Esophagus squamous epithelium (tissue), 5 donors: ENCODE data around the gene GANAB. TPM values are rescaled to one million over a fixed set of nuclear protein-coding genes. Genes with fewer than 3 reads are reported as not detected.
A peak's percentile ranks its signal among the peaks of the same experiment; 100 is the strongest.

ENCODE experiments used
- DNase-seq: peaks from one replicate; lab custom pipeline; 2025; lab: John Stamatoyannopoulos, UW
- H3K27ac ChIP-seq, 4 donors: fragments of 200-600 bp; sonication (generic); one replicate each; pipeline ENCODE4 v1.5.1; 2016 to 2019; ENCODE audit warnings: mild to moderate bottlenecking in 1 of 4
- H3K27me3 ChIP-seq, 4 donors: fragments of 200-600 bp; sonication (generic); 1 replicate in 3 of 4; 2 replicates in 1 of 4; pipeline versions ENCODE4 v1.5.1 to v1.6.0; 2017 to 2021; ENCODE audit warnings: antibody characterized with exemption in 1 of 4
- H3K36me3 ChIP-seq, 3 donors: fragments of 200-600 bp; sonication (generic); one replicate each; pipeline ENCODE4 v1.5.1; 2016 to 2019
- H3K4me1 ChIP-seq, 3 donors: fragments of 200-600 bp; sonication (generic); one replicate each; pipeline ENCODE4 v1.5.1; 2017 to 2019
- H3K4me3 ChIP-seq, 4 donors: fragments of 200-600 bp; sonication (generic); 1 replicate in 3 of 4; 2 replicates in 1 of 4; pipeline ENCODE4 v1.5.1; 2016 to 2019; ENCODE audit warnings: mild to moderate bottlenecking in 2 of 4, moderate library complexity in 1 of 4
- H3K9me3 ChIP-seq, 3 donors: fragments of 200-600 bp; sonication (generic); one replicate each; pipeline ENCODE4 v1.5.1; 2016 to 2019
- POLR2A ChIP-seq, 4 donors: fragments of 450-650 bp; IDR thresholded peaks; one replicate each; pipeline ENCODE4 v1.6.1; 2017; ENCODE audit warnings: antibody characterized with exemption in 4 of 4, mild to moderate bottlenecking in 4 of 4, moderate library complexity in 3 of 4
- WGBS, 2 donors: methylation state at CpG; one replicate each; pipeline ENCODE4 v1.1.5; 2018; 5-methylcytosine and 5-hydroxymethylcytosine counted together
- intact Hi-C: fragments of 100-400 bp; cut with DNase I; formaldehyde crosslinking; loops from one replicate; pipeline ENCODE4 v1.15.0; 2022
- small RNA-seq, 4 donors: library from RNA; depleted of rRNA; stranded (forward); fragments of <200 nt; gene quantifications; one replicate each; pipeline ENCODE3, GENCODE V24; 2016
- total RNA-seq, 4 donors: library from RNA; depleted of rRNA; stranded (reverse); fragments of >200 nt; gene quantifications; one replicate each; pipeline ENCODE4 v1.1.0, GENCODE V29; 2016
- TF ChIP-seq, protein P1 (sequence below), 6 experiments: fragments of 450-650 bp in 4 of 6; fragments of 200-600 bp in 2 of 6; sonication (generic) in 2 of 6; IDR thresholded peaks; one replicate each; pipeline ENCODE4 v1.5.1; 2016 to 2019; ENCODE audit warnings: antibody characterized with exemption in 6 of 6, mild to moderate bottlenecking in 4 of 6, moderate library complexity in 4 of 6
- donor health status: DM: yes; HTN: yes; CAD: no.

Gene GANAB
- total RNA-seq, 4 donors from 2014 or later, result 90.8 to 97.2 (median 95.0) TPM

- Histone ChIP-seq H3K9me3 (no peaks in the 10 kb centered on the region), H3K36me3 (peaks cover 0 to 73% (median 26%) of the 10 kb centered on the region in 3 donors), H3K4me3 (peak overlapping the region; percentile 49 to 89 (median 82)), H3K27ac (peak overlapping the region; percentile 86 to 96 (median 93)), H3K27me3 (no peaks in the 10 kb centered on the region), H3K4me1 (peaks cover 24 to 66% (median 38%) of the 10 kb centered on the region in 3 donors)
- 54 to 58% methylated on average over 13 to 14 of the region's 17 CpGs for WGBS, 2 donors
- intact Hi-C loops, result no loop called here
- DNase-seq, result no peak
- no peak for TF ChIP-seq POLR2A (IDR thresholded peaks at IDR 0.05)
- TF ChIP-seq, protein P1, sequence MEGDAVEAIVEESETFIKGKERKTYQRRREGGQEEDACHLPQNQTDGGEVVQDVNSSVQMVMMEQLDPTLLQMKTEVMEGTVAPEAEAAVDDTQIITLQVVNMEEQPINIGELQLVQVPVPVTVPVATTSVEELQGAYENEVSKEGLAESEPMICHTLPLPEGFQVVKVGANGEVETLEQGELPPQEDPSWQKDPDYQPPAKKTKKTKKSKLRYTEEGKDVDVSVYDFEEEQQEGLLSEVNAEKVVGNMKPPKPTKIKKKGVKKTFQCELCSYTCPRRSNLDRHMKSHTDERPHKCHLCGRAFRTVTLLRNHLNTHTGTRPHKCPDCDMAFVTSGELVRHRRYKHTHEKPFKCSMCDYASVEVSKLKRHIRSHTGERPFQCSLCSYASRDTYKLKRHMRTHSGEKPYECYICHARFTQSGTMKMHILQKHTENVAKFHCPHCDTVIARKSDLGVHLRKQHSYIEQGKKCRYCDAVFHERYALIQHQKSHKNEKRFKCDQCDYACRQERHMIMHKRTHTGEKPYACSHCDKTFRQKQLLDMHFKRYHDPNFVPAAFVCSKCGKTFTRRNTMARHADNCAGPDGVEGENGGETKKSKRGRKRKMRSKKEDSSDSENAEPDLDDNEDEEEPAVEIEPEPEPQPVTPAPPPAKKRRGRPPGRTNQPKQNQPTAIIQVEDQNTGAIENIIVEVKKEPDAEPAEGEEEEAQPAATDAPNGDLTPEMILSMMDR (IDR thresholded peaks at IDR 0.05), result no peak
Measured at GRCh38 chr11:62575156-62575555, 71.3 kb downstream of the GANAB start.

Small RNAs within 50 kb of the gene (small RNA-seq; reads per million reads assigned to genes)
- gene AP001458.1 (0 reads per million in 4 donors), gene SNORA57 (0 reads per million in 4 donors)

Other genes starting within 250 kb of the GANAB start
- gene SCGB1A1, start 227.6 kb downstream of the GANAB start, total RNA-seq, result 1 to 10 TPM in 2 of 4 donors, not detected in 2; 5.9 to 6.6 TPM
- gene AHNAK, start 99.8 kb downstream of the GANAB start, total RNA-seq, result 1,000 to 10,000 TPM in 2 of 4 donors, 100 to 1,000 TPM in 2; 695 to 1,250 (median 954) TPM
- 1,000 to 10,000 TPM; 1,144 to 2,095 (median 1,685) TPM for gene EEF1G, start 72.7 kb downstream of the GANAB start, total RNA-seq
- gene TUT1, start 55.1 kb downstream of the GANAB start, total RNA-seq, result 10 to 100 TPM in 1 of 4 donors, 1 to 10 TPM in 3; 5.0 to 12.7 (median 8.0) TPM
- gene MTA2, start 44.7 kb downstream of the GANAB start, total RNA-seq, result 100 to 1,000 TPM; 103 to 132 (median 111) TPM
- gene EML3, start 33.8 kb downstream of the GANAB start, total RNA-seq, result 10 to 100 TPM; 34.7 to 58.6 (median 53.6) TPM
- gene ROM1, start 33.4 kb downstream of the GANAB start, total RNA-seq, result 10 to 100 TPM in 1 of 4 donors, 1 to 10 TPM in 3; 5.5 to 10.8 (median 7.2) TPM
- gene B3GAT3, start 24.6 kb downstream of the GANAB start, total RNA-seq, result 10 to 100 TPM in 3 of 4 donors, 1 to 10 TPM in 1; 8.6 to 17.2 (median 12.9) TPM
- 10 to 100 TPM; 15.4 to 21.2 (median 19.0) TPM for gene INTS5, start 6.7 kb upstream of the GANAB start, total RNA-seq
- gene C11orf98, start 18.6 kb upstream of the GANAB start, total RNA-seq, result 10 to 100 TPM; 36.0 to 53.4 (median 43.6) TPM
- gene CSKMT, start 18.7 kb upstream of the GANAB start, total RNA-seq, result 10 to 100 TPM in 2 of 4 donors, 1 to 10 TPM in 2; 1.1 to 10.5 (median 7.0) TPM
- 10 to 100 TPM; 10.5 to 17.2 (median 12.2) TPM for gene UQCC3, start 25.1 kb upstream of the GANAB start, total RNA-seq
- 1 to 10 TPM; 1.8 to 3.6 (median 2.5) TPM for gene LBHD1, start 25.7 kb upstream of the GANAB start, total RNA-seq
- gene UBXN1, start 32.5 kb upstream of the GANAB start, total RNA-seq, result 100 to 1,000 TPM in 1 of 4 donors, 10 to 100 TPM in 3; 67.3 to 148 (median 86.1) TPM
- gene LRRN4CL, start 42.9 kb upstream of the GANAB start, total RNA-seq, result 10 to 100 TPM in 1 of 4 donors, 1 to 10 TPM in 2, under 1 TPM in 1; 0.27 to 12.0 (median 4.5) TPM
- 10 to 100 TPM; 25.7 to 69.4 (median 32.6) TPM for gene BSCL2, start 60.8 kb upstream of the GANAB start, total RNA-seq
- not detected for gene GNG3, start 61.1 kb upstream of the GANAB start, total RNA-seq
- gene HNRNPUL2, start 80.8 kb upstream of the GANAB start, total RNA-seq, result 10 to 100 TPM; 14.4 to 33.0 (median 26.4) TPM
- gene TTC9C, start 81.9 kb upstream of the GANAB start, total RNA-seq, result 10 to 100 TPM in 3 of 4 donors, 1 to 10 TPM in 1; 9.6 to 21.3 (median 15.0) TPM
- gene ZBTB3, start 107.5 kb upstream of the GANAB start, total RNA-seq, result 1 to 10 TPM; 4.7 to 7.7 (median 6.9) TPM
- 10 to 100 TPM; 26.5 to 61.2 (median 47.7) TPM for gene POLR2G, start 115.0 kb upstream of the GANAB start, total RNA-seq
- gene TAF6L, start 124.8 kb upstream of the GANAB start, total RNA-seq, result 10 to 100 TPM; 11.5 to 40.2 (median 19.0) TPM
- 10 to 100 TPM; 35.6 to 60.1 (median 43.3) TPM for gene TMEM179B, start 140.8 kb upstream of the GANAB start, total RNA-seq
- gene TMEM223, start 145.4 kb upstream of the GANAB start, total RNA-seq, result 10 to 100 TPM; 13.2 to 28.4 (median 22.0) TPM
- 10 to 100 TPM; 38.1 to 62.4 (median 44.4) TPM for gene NXF1, start 158.8 kb upstream of the GANAB start, total RNA-seq
- 10 to 100 TPM; 23.0 to 34.7 (median 24.2) TPM for gene STX5, start 185.4 kb upstream of the GANAB start, total RNA-seq
- gene TEX54, start 186.2 kb upstream of the GANAB start, total RNA-seq, result not detected
- 10 to 100 TPM; 31.7 to 74.0 (median 44.3) TPM for gene WDR74, start 193.0 kb upstream of the GANAB start, total RNA-seq
- 100 to 1,000 TPM; 132 to 373 (median 153) TPM for gene SLC3A2, start 234.3 kb upstream of the GANAB start, total RNA-seq